SH-SY5Y (cell line): ENCODE measurements around the gene SETBP1.

ENCODE experiments used
- GATA2 ChIP-seq: IDR thresholded peaks from 2 replicates; pipeline ENCODE4 v1.6.1; 2011; ENCODE audit warnings: mild to moderate bottlenecking, low read depth, low read length
- GATA3 ChIP-seq: IDR thresholded peaks from 2 replicates; pipeline ENCODE4 v1.6.1; 2011; ENCODE audit warnings: low read depth, mild to moderate bottlenecking, low read length, moderate library complexity

DNA sequence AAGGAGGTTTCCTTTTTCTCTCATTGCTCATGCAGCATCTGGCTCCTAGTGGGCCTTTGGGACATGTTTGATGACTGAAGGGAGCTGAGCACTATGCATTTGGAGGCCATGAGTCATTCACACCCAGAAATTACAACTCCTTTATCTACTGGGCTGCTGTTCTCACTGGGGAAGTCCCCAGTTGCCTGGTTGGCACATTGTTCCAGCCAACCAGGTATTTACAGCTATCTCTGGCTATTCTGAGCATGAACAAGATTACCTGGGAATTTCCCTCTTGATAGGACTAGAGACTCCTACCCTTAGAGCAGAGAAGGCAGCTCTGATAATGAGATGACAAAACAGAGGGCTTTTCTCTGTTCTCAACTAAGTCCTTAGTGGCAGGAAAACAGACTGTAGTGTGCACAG lies 206.5 kb downstream of the SETBP1 start:
- TF ChIP-seq GATA2 = no peak
- no peak for TF ChIP-seq GATA3
